Lower leg skin (tissue), 3 donors: Measurements from ENCODE around the gene PEX12.

Source experiments
- CTCF ChIP-seq, 3 donors: fragments of 450-650 bp; IDR thresholded peaks; one replicate each; pipeline ENCODE4 v1.5.1; 2016; ENCODE audit warnings: antibody characterized with exemption in 3 of 3, mild to moderate bottlenecking in 3 of 3, moderate library complexity in 2 of 3
- POLR2A ChIP-seq, 2 donors: fragments of 450-650 bp; IDR thresholded peaks; one replicate each; pipeline ENCODE4 v1.6.1; 2016 to 2017; ENCODE audit warnings: antibody characterized with exemption in 2 of 2, mild to moderate bottlenecking in 1 of 2, moderate library complexity in 1 of 2

GRCh38 chr17:35554668-35555067 is 23.7 kb downstream of the PEX12 start:
- TF ChIP-seq CTCF (IDR thresholded peaks at IDR 0.05) (no peak), POLR2A (IDR thresholded peaks at IDR 0.05) (no peak)
